22Rv1 (cell line): Measurements from ENCODE around the gene CHAT.

Experiments
- H3K27ac ChIP-seq: fragments of 450-650 bp; 2 replicates; pipeline ENCODE4 v1.5.1; 2017
- ZFX ChIP-seq: fragments of 450-650 bp; IDR thresholded peaks from 2 replicates; pipeline ENCODE4 v1.6.1; 2017; ENCODE audit warnings: antibody characterized with exemption, borderline replicate concordance
- TF ChIP-seq, protein P1 (sequence below): fragments of 450-650 bp; IDR thresholded peaks from 2 replicates; pipeline ENCODE4 v1.5.1; 2017; ENCODE audit warnings: mild to moderate bottlenecking

CHAT gene

DNA sequence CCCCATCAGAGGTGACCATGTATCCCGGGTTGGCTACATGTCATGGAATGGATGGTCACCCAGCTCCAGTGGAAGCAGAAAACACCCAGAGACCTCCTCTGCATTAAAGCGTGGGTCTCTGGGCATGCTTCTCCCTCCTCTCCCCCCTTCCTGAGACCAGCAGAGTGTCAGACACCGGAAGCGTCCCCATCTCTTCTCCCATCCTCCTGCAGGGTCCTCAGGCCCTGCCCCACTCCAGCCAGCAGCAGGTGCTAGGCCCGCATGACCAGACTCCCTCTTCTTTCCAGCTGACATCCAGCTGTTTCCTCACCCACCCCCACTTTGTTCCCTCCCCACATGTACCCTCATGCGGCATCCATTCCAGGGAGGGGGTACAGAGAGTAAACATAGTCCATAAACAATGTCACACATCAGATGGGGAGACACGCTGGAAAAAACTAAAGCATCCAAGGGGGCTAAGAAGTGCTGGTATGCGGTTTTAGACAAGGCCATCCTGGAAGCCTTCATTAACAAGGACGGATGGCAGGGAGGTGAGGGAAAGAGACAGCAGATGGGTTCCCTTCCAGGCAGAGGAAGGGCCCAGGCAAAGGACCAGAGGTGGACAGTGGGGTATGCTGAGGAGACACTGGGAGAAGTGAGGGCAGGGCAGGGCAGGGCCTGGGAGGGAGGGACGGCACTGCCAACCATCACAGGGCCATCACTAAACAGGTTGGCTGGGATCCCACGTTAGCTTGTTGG, 16.2 kb upstream of the CHAT start:
- no peak overlapping the region for H3K27ac ChIP-seq
- TF ChIP-seq, protein P1, sequence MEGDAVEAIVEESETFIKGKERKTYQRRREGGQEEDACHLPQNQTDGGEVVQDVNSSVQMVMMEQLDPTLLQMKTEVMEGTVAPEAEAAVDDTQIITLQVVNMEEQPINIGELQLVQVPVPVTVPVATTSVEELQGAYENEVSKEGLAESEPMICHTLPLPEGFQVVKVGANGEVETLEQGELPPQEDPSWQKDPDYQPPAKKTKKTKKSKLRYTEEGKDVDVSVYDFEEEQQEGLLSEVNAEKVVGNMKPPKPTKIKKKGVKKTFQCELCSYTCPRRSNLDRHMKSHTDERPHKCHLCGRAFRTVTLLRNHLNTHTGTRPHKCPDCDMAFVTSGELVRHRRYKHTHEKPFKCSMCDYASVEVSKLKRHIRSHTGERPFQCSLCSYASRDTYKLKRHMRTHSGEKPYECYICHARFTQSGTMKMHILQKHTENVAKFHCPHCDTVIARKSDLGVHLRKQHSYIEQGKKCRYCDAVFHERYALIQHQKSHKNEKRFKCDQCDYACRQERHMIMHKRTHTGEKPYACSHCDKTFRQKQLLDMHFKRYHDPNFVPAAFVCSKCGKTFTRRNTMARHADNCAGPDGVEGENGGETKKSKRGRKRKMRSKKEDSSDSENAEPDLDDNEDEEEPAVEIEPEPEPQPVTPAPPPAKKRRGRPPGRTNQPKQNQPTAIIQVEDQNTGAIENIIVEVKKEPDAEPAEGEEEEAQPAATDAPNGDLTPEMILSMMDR: no peak
- TF ChIP-seq ZFX: no peak

DNA sequence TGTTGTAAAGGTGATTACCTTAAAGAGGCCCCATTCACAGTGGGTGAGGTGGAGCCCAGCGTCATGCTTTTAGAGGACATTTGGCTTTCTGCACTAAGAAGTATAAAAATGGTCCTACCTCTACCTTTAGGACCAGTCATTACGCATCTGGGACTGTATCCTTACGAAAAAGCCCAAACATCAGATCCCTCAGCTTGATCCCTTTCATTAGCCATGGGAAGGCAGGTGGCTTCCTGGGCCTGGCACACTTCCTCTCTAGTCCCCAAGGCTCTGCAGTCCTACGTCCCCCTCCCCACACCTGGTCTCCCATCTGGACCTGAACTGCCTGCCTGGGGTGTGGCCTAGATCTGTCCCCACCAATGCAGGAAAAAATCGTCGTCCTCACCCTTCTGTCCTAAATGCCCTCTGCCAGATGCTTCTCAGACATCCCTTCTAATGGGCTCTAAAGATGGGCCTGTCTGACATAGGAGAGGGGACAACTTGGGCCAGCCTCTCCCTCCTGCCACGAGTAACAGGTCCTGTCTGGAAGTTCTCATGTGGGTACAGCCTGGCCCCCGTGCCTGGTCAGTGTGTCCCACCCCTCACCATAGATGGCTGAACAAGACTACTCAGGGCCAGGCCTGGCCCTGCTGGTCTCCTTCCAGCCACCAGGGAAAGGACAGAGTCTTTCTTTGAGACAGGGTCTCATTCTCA, 15.5 kb upstream of the CHAT start:
- no peak overlapping the region for H3K27ac ChIP-seq
- no peak for TF ChIP-seq ZFX
- TF ChIP-seq, protein P1: no peak

DNA sequence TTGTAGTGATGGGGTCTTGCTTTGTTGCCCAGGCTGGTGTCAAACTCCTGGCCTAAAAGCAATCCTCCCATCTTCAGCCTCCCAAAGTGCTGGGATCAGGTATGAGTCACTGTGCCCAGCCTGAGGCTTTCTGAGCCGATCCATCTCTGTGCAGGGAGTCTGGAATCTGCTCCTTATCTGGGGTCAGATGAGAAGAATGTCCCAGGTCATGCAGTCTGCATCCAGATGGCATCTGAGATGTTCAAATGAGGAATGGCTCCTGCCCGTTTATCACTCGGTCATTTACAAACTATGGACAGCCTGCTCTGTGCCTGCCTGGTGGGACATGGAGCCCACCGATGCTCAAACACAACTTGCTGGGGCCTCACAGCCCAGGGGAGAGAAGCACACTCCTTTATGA, 14.9 kb upstream of the CHAT start:
- TF ChIP-seq, protein P1: no peak
- TF ChIP-seq ZFX: no peak
- no peak overlapping the region for H3K27ac ChIP-seq

DNA sequence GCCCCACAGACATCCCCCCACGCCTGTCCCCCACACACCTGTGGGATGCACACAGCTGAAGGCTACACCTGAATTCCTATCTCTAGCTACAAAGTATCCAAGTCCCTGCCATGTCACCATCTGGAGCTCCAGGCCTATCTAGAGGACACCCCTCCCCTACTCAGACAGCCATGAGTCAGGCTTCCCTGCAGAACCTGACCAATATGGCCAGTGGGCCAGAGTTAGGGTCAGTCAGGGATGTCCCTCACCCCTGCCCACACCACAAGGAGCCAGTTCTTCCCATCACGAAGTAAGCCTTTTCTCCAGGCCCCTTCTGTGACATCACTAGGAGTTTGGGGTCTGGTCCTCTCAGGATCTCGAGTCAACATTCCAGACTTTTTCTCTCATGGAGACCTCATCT, 14.3 kb upstream of the CHAT start:
- H3K27ac ChIP-seq: no peak overlapping the region
- no peak for TF ChIP-seq ZFX
- TF ChIP-seq, protein P1: no peak

DNA sequence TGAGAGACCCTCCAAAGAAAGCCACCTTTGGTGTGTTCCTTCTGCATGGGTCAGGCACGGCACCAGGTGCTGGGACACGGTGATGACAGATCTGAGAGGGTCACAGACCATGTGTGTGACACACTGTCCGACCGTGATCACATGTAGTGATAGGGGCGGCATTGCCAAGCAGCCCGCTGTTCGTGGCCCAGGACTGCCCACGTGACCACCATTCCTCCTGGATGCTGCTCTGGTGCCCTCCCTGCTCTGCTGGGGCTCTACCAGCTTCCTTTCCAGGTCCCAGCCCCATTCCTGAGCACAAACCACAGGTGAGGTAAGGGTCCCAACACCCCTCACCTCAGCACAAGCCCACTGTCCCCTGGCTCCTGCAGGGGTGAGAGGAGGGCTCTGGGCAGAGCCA, 13.8 kb upstream of the CHAT start:
- H3K27ac ChIP-seq: no peak overlapping the region

DNA sequence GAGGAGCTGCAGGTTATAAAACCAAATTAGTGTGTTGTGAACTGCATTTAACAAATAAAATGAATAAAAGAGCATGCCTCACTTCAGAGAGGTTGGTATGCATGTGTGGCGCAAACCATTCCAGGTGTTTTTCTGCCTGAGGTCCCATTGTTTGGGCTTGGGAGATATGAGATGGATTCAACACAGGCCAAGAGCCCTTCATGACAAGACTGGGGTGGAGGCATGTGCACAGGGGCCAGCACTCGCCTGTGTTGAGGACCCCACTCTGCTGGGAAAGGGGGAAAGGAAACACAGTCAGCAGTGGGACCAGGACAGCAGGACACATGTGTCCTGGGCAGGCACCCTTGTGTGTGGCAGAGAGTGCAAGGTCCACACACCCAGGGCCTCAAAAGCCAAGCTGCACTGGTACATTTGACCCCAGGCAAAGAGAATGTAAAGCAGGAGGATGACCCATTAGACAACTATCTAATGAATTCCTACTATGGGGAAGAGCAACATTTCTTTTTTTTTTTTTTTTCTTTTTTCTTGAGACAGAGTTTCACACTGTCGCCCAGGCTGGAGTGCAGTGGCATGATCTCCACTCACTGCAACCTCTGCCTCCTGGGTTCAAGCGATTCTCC, 12.9 kb upstream of the CHAT start:
- no peak overlapping the region for H3K27ac ChIP-seq
- TF ChIP-seq, protein P1: no peak
- TF ChIP-seq ZFX: no peak

More for the DNA sequence above, 13.8 kb upstream of the CHAT start:
- no peak for TF ChIP-seq ZFX
- TF ChIP-seq, protein P1: no peak

DNA sequence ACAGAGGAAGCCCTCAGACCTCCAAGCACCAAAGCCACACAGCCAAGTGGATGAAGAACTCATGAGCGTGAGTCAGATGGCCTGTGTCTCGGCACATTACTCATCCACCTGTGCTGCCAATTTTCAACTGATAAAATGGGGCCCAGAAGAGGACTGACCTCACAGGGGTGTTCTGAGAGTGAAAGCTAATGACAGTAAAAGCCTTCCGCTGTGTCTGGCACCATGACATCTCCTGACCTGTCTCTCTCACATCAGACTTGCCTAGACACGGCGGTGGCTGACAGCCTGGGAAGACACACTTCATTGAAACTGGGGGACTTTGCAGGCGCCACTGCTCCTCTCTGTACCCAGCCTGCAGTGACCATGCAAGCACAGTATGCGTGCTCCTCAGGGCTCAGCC, 12.0 kb upstream of the CHAT start:
- no peak overlapping the region for H3K27ac ChIP-seq
- no peak for TF ChIP-seq ZFX
- TF ChIP-seq, protein P1: no peak
